Measurements from ENCODE around the gene HPSE2. TPM values are rescaled to one million over a fixed set of nuclear protein-coding genes. Genes with fewer than 3 reads are reported as not detected.

Gene HPSE2
- total and polyA plus RNA-seq, 2 donors (not counting 1 experiment from before 2014, with no cell fraction given): not detected

DNA sequence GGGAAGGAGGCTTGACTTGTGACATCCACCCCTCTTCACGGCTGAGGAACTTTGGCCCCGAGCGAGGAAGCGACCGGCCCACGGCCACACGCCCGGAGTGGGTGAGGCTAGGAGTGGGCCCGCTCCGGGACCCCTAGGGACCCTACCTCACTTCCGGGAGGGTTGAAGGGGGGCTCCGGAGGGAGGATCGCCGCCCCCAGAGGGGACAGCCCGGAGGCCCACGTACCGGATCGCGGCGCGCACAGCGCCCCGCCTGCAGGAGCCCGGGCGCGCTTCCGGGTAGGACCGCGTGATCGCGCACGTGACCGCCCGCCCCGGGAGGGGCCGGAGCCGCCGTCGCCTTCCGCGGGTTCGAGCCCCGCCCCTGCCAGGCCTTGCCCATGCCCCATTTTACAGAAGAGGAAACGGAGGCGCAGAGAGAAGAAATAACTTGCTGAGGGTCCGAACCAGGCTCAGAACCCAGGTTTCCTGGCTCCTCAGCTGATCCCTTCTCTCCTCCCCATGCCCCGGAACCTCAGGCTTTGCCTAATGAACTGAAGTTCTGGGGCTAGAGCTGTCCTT is 788.9 kb downstream of the HPSE2 start, which contains the start of gene HPS1:
Gene HPS1 (minus strand): TSS at position 275 of the 561 bp plus-strand sequence. CDS start 3,695 bp downstream, outside the sequence.
- 2% methylated on average over 46 of the region's 47 CpGs for WGBS (ENCODE audit: insufficient coverage)
- Histone ChIP-seq H3K27ac (ENCODE audit: low read length in 2 of 2) (peak within 1 kb of the TSS; percentile 94 to 97), H3K27me3 (replicated peaks in 1 of 4; ENCODE audit: control extremely low read depth in 1 of 4, control insufficient read depth in 3 of 4, insufficient read depth in 4 of 4, low read length in 3 of 4) (no peaks in the 10 kb centered on the region), H3K4me1 (ENCODE audit: control insufficient read depth in 2 of 2, insufficient read depth in 2 of 2, low read length in 2 of 2) (peaks cover 28 to 39% of the 10 kb centered on the region in 2 donors), H4K20me1 (ENCODE audit: control insufficient read depth, insufficient read depth, low read length, poor library complexity, severe bottlenecking) (peaks cover 14% of the 10 kb centered on the region), H3K36me3 (replicated peaks in 1 of 2; ENCODE audit: control extremely low read depth in 1 of 2, control insufficient read depth in 1 of 2, extremely low read depth in 1 of 2, insufficient read depth in 2 of 2, low read length in 1 of 2) (peaks cover 0 to 32% of the 10 kb centered on the region in 2 experiments), H3K79me2 (ENCODE audit: control insufficient read depth, insufficient read depth, low read length) (peaks cover 20% of the 10 kb centered on the region), H3K9ac (ENCODE audit: low read length) (peak within 1 kb of the TSS; percentile 96), H3K9me3 (ENCODE audit: control extremely low read depth in 1 of 3, control insufficient read depth in 2 of 3, insufficient read depth in 1 of 3, low read length in 2 of 3) (no peaks in the 10 kb centered on the region), H3K4me3 (ENCODE audit: control extremely low read depth in 1 of 5, extremely low read depth in 1 of 5, insufficient read depth in 1 of 5, low read depth in 2 of 5, low read length in 4 of 5) (peak within 1 kb of the TSS; percentile 55 to 88 (median 82)), H3K4me2 (replicated peaks; ENCODE audit: low read depth, low read length, poor library complexity, severe bottlenecking) (peak within 1 kb of the TSS; percentile 86), H2AFZ (ENCODE audit: insufficient read depth, low read depth, low read length, poor library complexity, severe bottlenecking) (peak within 1 kb of the TSS; percentile 93)
- Mint-ChIP-seq H3K27ac (peak within 1 kb of the TSS; percentile 95), H3K27me3 (no peaks in the 10 kb centered on the region), H3K9me3 (ENCODE audit: insufficient read depth) (no peaks in the 10 kb centered on the region), H3K4me1 (peaks cover 49% of the 10 kb centered on the region), H3K4me3 (peak within 1 kb of the TSS; percentile 90)
- peak; percentile 92 for DNase-seq
- peak; percentile 85 for ATAC-seq (ENCODE audit: low read depth)
- CTCF ChIA-PET: interaction anchor here (0.7 to 1.9 kb wide), 2 partner anchors 20 to 800 kb away, joined by 3 to 8 read pairs; no protein-coding TSS in a partner anchor
- intact Hi-C loops (cut with micrococcal nuclease): loop anchor here (1.0 to 2.0 kb wide), 4 partner anchors 21 to 1174 kb away; partner anchors contain the start of genes GOT1, R3HCC1L and SLC25A28
- TF ChIP-seq EZH2 (IDR thresholded peaks at IDR 0.05; ENCODE audit: borderline replicate concordance, insufficient read depth, low read depth, low read length, poor library complexity, severe bottlenecking): no peak
- no peak for TF ChIP-seq CTCF (IDR thresholded peaks at IDR 0.05)
- POLR2A ChIA-PET: interaction anchor here (0.8 to 1.3 kb wide), 2 partner anchors 21 to 312 kb away, joined by 3 to 5 read pairs; partner anchors contain the start of gene R3HCC1L
